ENCODE data around the gene ZFYVE21.

The ZFYVE21 gene

GRCh38 chr14:103692159-103692558, 23.5 kb upstream of the ZFYVE21 start:
- no peak for DNase-seq (ENCODE audit: low read depth)

GRCh38 chr14:103692871-103693270, 22.7 kb upstream of the ZFYVE21 start:
- no peak for DNase-seq (ENCODE audit: low read depth)

GRCh38 chr14:103693515-103693914, 22.1 kb upstream of the ZFYVE21 start:
- no peak for DNase-seq (ENCODE audit: low read depth)

GRCh38 chr14:103694572-103695026, 21.0 kb upstream of the ZFYVE21 start:
- no peak for DNase-seq (ENCODE audit: low read depth)

- DNase-seq (ENCODE audit: low read depth) = no peak
Observed at GRCh38 chr14:103695296-103696069, 20.1 kb upstream of the ZFYVE21 start.

- DNase-seq (ENCODE audit: low read depth) = no peak
Observed at GRCh38 chr14:103696070-103696402, 19.6 kb upstream of the ZFYVE21 start.

GRCh38 chr14:103696466-103697071, 19.0 kb upstream of the ZFYVE21 start:
- no peak for DNase-seq (ENCODE audit: low read depth)

GRCh38 chr14:103697206-103697602, 18.4 kb upstream of the ZFYVE21 start:
- DNase-seq (ENCODE audit: low read depth) = no peak

- no peak for DNase-seq (ENCODE audit: low read depth)
Observed at GRCh38 chr14:103697603-103698379, 17.8 kb upstream of the ZFYVE21 start.

GRCh38 chr14:103698380-103699260, 17.0 kb upstream of the ZFYVE21 start:
- DNase-seq (ENCODE audit: low read depth) = no peak

GRCh38 chr14:103699261-103699661, 16.3 kb upstream of the ZFYVE21 start:
- no peak for DNase-seq (ENCODE audit: low read depth)

- DNase-seq (ENCODE audit: low read depth) = no peak
Observed at GRCh38 chr14:103699901-103700752, 15.5 kb upstream of the ZFYVE21 start.

GRCh38 chr14:103700753-103701490, 14.7 kb upstream of the ZFYVE21 start:
- no peak for DNase-seq (ENCODE audit: low read depth)

GRCh38 chr14:103702095-103702494, 13.5 kb upstream of the ZFYVE21 start:
- DNase-seq (ENCODE audit: low read depth) = no peak

GRCh38 chr14:103702497-103703432, 12.8 kb upstream of the ZFYVE21 start:
- DNase-seq (ENCODE audit: low read depth) = no peak

- DNase-seq (ENCODE audit: low read depth) = no peak
Observed at GRCh38 chr14:103703433-103704385, 11.9 kb upstream of the ZFYVE21 start.

GRCh38 chr14:103704708-103705107, 10.9 kb upstream of the ZFYVE21 start:
- no peak for DNase-seq (ENCODE audit: low read depth)

- no peak for DNase-seq (ENCODE audit: low read depth)
Observed at GRCh38 chr14:103705118-103705503, 10.5 kb upstream of the ZFYVE21 start.

Data from activated T-cell treated with anti-CD3 and anti-CD28 coated beads for 48 hours (primary cell).